Inferior parietal cortex (tissue), 1 donor: ENCODE results near the gene TP53BP2.

Source experiments
- DNase-seq: peaks from one replicate; pipeline ENCODE4 v3.0.0-alpha.2; 2016; ENCODE audit errors: extremely low spot score

The TP53BP2 gene

DNA sequence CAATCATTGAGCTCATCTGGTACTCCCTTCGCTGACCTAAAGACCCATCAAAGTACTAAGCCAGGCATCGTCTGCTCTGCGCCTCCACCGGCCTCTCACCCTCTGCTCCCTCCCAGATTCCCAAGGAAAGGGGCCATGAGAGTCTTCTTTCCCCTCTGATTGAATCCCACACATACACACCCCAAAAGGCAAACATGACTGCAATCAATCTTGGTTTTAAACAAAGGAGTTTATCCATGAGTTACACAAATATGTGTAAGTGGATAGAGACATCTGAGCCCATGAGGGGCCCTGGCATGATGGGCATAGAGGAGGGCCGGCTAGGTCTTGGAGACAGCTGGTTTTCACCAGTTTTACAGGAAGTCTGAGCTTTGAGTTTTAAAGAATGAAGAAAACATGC lies 82.5 kb downstream of the TP53BP2 start:
- no peak for DNase-seq

DNA sequence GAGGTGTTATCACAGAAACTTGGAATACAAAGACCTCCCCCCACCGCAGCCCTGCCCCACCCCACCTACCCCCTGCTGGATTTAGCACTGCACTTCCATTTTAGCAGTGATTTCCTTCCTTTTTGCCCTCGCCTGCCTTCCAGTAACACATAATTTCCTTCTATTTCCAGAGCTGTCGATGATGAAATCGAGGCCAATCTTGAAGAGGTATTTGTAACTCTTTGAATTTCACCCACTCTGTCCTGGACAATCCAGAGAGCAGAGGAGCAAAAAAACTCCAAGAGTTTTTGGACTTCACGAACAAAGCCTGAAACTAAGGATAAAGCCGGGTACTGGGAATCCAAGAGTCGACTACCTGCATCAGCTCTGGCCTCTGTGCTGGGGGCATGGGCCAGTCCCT lies 84.3 kb downstream of the TP53BP2 start:
- DNase-seq, result no peak

DNA sequence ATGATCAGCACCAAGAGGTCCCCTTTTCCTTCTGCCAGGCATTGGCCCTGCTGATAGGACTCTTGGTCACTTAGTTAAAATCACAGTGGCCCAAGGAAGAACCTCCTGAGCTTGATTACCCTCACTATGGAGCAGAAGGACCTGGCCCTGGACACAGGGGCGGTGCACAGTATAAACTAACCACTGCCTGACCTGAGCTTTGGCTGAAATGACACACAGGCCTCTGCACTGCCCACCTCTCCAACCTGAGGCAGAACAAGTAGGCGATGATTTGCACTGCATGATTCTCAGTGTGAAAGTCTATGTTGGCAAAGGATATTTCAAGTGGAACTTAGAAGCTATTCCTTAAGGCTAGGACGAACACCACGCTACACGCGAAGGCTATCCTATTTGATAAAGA lies 84.9 kb downstream of the TP53BP2 start:
- no peak for DNase-seq

DNA sequence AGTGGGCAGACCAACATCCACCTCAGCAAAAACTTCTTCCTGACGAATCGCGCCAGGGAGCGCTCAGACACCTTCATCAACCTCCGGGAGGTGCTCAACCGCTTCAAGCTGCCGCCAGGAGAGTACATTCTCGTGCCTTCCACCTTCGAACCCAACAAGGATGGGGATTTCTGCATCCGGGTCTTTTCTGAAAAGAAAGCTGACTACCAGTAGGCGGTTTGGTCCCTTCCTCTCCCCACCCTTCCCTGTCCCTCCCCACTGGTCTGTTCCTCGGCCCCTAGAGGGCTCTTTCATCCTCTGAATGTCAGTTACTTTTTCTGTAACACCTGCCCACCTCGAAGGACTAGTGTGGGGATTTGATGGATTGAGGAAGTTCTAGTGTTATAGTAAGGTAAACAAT lies 86.5 kb downstream of the TP53BP2 start:
- DNase-seq, result no peak

DNA sequence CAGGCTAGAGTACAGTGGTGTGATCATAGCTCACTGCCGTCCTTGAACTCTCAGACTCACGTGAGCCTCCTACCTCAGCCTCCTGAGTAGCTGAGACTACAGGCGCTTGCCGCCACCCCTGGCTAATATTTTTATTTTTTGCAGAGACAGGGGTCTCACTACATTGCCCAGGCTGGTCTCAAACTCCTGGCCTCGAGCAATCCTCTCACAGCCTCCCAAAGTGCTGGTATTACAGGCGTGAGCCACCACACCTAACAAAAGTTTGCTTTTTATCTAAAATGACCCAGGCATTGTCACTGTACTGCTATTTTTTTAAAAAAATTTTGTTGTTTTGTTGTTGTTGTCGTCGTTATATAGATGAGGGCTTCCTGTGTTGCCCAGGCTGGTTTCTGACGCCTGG lies 87.0 kb downstream of the TP53BP2 start:
- DNase-seq, result no peak

DNA sequence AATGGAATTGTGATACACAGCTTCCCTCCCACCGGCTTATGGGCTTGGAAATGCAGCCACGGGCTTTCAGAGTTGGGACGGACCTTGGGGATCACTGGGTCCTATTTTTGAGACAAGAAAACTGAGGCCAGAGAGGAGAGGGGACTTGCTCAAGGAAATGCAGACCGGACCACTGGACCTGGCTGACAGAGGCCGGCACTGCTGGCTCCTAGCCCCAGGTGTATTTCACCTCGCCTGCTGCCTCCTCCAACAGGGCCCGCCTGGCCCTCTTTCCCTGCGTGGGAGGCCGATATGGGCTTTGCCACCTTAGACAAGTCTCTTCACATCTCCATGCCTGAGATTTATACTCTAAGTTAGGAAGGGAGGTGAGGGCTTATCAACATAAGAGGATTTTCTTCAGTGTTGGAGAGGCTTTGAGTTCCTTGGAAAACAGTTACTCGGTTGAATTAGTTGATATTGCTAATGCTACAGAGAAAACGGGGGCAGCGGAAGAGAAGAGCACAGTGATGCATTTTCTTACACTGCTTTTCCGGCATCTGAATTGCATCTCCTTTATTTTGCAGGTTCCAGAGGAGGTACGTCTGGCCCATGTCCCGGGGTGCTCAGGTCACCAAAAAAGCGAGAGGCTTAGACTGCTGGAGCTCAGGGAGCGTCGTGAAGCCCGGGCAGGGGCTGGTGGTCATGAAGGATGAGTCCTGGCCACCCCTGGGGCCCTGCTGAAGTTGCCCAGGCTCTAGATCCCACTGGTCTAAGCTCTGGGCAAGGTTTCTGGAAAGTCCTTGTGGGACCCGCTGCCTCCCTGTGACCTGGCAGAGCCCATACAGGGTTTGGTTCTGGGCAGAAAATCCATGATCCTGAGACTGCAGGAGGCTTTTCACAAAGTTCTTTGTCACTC lies 88.7 kb downstream of the TP53BP2 start:
- DNase-seq, result no peak

DNA sequence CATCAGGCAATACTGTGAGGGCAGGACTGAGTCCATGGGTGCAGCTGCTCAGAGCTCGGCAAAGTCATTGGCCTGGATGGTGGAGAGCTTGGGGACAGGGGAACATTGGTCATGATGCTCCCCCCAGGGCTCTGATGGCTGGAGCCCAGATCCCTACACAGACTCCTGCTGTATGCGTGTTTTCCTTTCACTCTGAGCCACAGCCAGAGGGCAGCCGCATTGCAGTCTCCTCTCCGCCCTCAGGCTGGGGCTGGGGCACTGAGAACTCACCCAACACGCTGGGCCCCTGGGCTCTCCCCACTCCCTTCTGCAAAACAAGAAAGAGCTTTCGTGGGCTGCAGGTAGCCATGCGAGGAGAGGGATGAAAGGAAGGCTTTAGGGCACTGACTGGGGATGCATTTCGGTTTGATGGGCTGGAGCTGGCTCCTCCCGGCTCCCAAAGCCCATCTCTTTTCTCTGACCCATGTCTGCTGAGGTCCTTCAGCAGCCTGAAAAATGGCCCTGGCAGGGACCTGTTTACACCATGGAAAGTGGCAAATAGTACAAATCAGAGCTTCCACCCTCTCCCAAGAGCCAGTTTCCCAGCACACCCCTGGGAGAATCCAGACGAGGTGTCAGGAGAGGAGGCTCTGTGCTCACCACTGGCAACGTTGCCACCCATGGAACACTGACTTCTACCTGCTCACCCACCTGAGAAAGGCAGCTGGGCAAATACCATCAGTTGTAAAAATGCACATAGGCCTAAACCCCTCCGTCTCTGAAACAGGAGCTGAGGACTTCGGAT lies 89.6 kb downstream of the TP53BP2 start:
- DNase-seq, result peak; percentile 69

DNA sequence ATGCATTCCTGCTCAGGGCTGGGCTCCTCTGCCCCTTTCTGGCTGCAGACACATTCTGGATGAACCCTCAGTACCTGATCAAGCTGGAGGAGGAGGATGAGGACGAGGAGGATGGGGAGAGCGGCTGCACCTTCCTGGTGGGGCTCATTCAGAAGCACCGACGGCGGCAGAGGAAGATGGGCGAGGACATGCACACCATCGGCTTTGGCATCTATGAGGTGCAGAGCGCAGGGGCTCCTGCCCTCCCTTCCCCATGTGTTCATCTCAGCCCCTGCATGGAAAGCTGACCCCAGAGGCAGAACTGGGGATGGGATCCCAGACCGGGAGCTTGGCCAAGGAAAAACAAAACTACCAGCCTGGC lies 90.3 kb downstream of the TP53BP2 start:
- no peak for DNase-seq

DNA sequence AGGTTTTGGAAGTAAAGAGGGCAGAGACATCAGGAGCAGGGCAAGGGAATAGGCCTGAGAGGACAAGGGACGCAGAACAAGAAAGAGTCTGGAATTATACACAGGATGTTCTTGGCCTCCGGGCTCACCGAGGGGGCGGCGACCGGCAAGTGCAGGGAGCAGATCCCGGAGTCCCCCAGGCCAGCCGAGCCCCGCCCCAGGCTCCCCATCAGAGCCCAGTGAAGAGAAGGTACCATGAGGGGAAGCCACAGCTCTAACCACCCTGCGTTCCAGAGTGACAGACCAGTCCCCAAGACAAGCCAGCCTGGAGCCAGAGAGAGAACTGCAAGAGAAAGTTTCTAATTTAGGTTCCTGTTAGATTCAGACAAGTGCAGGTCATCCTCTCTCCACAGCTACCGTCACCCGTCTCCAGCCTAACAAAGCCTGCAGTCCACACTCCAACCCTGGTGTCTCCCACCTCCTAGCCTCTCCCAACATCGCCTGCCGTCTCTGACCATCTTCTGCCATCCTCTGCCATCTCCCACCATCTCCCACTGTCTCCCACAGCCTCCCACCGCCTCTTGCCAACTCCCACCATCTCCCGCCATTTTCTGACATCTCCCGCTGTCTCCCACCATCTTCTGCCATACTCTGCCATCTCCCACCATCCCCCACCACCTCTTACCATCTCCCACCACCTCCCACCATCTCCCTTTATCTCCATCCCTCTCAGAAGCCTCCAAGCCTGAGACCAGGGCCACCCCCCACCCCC lies 90.9 kb downstream of the TP53BP2 start:
- DNase-seq, result no peak

DNA sequence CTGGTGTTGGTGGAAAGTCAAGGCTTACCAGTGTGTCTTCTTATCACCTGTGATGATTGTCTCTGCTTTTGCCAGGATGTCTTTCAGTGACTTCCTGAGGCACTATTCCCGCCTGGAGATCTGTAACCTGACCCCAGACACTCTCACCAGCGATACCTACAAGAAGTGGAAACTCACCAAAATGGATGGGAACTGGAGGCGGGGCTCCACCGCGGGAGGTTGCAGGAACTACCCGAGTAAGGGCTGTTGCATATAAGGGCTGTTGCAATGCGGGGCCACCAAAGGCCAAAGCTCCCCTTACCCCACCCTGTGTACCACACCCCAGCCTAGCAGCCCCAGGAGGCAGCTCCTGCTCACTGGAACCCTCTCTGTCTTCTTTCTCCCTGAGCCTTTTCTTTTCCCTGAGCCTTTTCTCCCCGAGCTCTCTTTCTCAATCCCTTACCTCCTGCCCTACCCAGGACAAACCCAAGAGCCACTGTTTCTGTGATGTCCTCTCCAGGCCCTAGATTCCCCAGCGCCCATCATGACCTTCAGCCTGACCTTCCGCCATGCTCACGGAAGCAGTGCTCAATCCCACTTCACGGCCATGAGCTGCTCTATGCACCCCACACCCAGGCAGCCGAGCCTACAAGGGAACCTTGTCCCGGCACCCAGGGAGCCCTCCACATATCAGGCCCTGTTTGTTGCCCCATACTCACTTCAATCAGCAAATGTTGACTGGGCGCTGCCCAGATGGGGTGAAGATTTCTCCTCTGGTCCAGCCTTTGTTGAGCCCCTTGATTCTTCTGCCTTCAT lies 92.8 kb downstream of the TP53BP2 start:
- DNase-seq, result no peak

DNA sequence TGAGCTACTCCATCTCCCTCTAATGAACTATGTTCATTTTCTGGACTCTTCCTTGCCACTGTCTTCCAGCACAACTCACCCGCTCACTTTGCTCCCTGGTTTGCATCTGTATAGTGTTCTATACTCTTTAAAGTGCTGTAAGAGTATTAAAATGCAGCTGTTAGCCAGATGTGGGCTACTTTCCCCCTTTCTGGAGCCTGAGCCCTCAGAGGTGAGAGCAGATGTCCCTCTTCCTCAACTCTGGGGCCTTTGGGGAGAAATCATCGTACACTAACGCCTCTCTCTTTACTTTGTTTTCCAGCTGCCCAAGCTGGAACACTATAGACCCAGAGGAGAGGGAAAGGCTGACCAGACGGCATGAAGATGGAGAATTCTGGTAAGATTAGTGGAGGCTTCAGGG lies 94.1 kb downstream of the TP53BP2 start:
- no peak for DNase-seq

DNA sequence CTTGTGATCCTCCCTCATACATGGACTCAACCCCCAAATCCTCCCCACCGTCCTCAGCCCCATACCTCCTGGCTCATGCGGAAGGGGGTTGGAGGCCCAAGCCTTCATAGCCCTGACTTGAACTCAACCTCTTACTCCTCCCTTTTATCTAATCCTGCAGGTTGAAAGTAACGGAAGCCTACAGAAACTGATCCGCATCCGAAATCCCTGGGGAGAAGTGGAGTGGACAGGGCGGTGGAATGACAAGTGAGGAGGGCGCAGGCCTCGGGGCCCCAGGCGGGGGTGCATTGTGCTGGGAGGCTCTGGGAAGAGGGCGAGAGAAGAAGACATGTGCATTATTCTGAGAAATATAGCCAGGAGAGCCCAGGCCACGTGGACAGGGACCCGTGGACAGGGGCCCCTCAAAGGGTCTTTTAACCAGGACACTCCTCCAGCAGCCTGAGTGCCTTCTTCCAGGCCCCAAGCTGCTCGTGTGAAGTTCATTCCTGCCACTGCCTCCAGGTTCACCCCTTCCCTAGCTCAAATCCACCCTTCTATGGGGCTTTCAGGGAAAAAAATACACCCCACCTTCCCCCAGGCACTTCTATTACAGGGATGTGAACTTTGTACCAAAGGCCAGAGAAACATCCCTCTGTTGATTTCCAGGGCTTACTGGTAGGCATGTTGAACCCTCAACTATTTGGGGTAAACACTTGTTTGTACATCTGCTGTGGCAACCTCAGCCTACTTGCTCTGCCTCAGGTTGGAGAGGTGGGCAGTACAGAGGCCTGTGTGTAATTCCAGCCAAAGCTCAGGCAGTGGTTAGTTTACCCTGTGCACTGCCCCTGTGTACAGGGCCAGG lies 94.8 kb downstream of the TP53BP2 start:
- no peak for DNase-seq

DNA sequence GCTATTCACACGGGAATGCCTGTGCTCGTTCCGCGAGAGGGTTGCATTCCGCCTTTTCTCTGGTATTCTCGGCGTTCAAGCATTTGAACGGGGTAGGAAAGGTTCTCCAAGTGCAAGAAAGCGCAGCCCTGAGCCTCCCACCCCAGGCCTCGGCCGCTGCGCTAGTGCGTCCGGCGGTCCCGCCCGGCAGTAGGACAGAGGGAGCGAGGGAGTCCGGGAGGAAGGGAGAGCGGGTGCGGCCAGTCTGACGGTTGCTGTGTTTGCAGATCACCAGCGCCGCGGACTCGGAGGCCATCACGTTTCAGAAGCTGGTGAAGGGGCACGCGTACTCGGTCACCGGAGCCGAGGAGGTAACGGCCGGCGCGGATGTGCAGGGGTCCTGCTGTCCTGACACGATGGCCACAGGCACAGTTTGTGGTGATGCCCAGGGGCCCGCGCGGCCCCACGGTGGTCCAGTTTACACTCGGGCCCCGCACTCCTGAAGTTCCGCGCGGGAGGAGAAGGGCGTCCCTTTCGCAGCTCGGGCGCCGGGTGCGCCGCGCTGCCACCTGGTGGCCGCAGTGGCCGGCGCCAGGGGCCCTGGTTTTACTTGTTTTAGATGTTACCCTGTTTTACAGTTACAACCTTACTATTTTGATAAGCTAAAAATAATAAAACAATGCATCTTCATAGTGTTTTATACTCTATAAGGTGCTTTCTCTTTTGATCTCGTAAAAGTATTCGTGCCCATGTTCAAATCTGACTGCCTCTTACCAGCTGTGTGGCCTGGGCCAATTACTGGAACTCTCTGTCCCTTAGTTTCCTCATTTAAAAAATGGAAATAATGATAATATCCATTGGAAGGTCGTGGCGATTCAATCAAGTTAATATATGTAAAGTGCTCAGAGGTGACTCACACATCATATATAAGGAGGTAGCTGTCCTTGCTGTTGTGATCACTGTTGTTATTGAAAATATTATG lies 96.7 kb downstream of the TP53BP2 start:
- peak; percentile 81 for DNase-seq

DNA sequence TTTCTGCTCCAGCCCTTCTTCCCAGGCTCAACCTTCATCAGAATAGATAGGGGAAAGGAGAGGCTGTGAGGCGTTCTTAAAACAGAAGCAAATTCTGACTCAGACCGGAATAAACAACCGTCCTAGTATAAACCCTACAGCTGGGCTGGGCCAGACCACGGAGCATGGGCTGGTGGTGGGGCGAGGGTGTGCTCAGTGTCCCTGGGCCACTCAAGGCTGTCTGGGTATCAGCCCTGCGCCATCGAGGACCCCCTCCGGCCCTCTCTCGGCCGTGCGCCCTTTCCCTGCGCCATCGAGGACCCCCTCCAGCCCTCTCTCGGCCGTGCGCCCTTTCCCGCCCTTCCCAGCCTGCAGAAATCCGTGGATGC lies 97.4 kb downstream of the TP53BP2 start:
- peak; percentile 9 for DNase-seq

DNA sequence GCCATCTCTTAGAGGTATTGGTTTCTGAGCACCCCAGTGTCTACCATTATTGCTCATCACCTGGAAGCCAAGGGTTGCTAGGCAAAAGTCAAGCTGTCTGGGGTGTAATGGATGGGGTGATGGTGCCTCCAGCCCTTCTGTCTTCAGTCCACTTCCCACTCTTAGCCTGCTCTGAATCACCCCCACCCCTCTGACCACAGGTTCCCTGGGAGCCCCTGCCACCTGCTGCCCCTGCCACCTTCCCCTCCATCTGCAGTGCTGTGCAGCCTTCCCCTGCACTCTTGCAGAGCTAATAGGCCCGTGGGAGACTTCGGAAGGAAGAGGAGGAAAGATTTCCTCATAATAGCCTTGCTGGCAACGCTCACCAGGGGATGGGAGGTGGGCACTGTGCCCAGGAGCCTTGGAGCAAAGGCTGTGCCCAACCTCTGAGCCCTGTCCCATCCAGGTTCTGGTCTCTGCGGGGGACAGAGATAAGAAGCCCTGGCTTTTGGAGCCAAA lies 97.9 kb downstream of the TP53BP2 start:
- no peak for DNase-seq

DNA sequence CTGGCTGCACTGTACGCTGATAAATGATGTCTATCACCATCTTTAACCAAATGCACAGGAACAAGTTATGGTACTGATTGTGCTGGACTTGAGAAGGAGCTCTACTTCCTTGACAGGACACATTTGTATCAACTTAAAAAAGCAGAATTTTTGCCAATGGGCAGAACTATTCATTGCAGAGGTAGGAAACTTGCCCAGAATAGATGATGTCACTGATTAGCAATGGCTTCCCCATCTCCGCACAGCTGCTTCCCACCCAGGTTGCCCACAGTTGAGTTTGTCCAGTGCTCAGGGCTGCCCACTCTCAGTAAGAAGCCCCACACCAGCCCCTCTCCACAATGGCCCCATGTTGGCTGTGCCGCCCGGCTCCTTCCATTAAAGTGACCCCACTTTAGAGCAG lies 100.0 kb downstream of the TP53BP2 start:
- no peak for DNase-seq

DNA sequence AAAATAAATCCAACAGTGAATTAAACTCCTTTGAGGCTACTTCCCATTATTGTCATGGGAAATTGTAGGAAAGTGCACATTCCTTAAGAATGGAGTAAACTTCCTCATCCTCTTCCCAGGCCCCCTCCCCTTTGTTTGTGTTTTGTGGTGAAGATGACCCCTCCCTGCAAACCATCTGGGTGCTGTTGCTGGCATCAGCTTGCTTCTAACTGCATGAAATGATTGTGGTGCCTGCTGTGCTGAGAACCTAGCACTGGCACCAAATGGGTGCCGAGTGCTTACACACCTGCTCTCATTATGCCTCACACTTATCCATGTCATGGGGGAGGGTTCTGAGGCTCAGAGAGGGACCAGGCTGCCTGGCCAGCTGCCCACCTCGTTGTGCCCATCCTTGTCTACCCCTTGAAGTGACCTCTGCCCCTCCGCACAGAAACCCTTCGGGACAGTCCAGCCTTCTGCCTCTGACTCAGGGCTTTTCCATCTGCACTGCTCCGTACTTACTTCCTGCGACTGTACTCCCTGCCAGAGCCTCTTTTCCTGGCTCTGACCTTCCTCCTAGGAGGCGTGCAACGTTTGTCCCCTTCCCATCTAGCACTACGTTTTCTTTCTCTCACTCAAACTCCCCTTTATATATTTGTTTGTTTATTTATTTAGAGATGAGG lies 102.8 kb downstream of the TP53BP2 start:
- no peak for DNase-seq

DNA sequence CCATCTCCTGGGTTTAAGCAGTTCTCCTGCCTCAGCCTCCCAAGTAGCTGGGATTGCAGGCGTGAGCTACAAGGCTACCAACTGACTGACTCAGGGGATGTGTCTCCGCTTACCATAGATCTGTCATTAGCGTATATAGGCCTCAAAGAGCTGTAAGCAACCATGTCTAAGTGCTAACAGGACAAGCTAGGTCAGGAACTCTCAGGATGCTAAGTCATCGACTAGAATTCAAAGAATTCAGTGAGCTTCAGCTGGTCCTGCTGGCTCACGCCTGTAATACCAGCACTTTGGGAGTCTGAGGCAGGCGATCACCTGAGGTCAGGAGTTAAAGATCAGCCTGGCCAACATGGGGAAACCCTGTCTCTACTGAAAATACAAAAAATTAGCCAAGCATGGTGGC lies 103.9 kb downstream of the TP53BP2 start:
- DNase-seq, result no peak
